K562 (cell line): ENCODE results near the gene AP5Z1. TPM values are rescaled to one million over a fixed set of nuclear protein-coding genes. Genes with fewer than 3 reads are reported as not detected.

Experiments
- FOXK2 ChIP-seq, 2 experiments: fragments of 450-650 bp; IDR thresholded peaks in 1 of 2; conservative IDR thresholded peaks in 1 of 2; 2 replicates each; pipeline ENCODE4 v1.6.1; 2016; ENCODE audit warnings: low read depth in 2 of 2, mild to moderate bottlenecking in 1 of 2
- GTF2E2 ChIP-seq: fragments of 200-800 bp; sonication (Bioruptor generic); IDR thresholded peaks from 2 replicates; pipeline ENCODE4 v1.6.1; 2016; ENCODE audit warnings: missing genetic modification characterization, missing compliant biosample characterization
- MED1 ChIP-seq: sonication (generic); formaldehyde crosslinking; IDR thresholded peaks from 2 replicates; pipeline ENCODE4 v1.8.1; 2023; ENCODE audit warnings: missing genetic modification reagents, borderline replicate concordance
- MTF1 ChIP-seq: fragments of 250-450 bp; sonication (Bioruptor Pico); IDR thresholded peaks from 2 replicates; pipeline ENCODE4 v1.9.0; 2021; ENCODE audit warnings: moderate library complexity, mild to moderate bottlenecking, inconsistent platforms, borderline replicate concordance
- NR2C1 ChIP-seq, 2 experiments: fragments of 450-650 bp; IDR thresholded peaks; 2 replicates each; pipeline ENCODE4 v1.6.1; 2017; ENCODE audit warnings: mild to moderate bottlenecking in 2 of 2, antibody characterized with exemption in 1 of 2, inconsistent platforms in 1 of 2, missing compliant biosample characterization in 1 of 2, missing genetic modification characterization in 1 of 2
- SNIP1 ChIP-seq: fragments of 450-650 bp; IDR thresholded peaks from 2 replicates; pipeline ENCODE4 v1.7.1; 2017; ENCODE audit warnings: low read depth, mild to moderate bottlenecking
- TAF9B ChIP-seq: fragments of 450-650 bp; IDR thresholded peaks from 2 replicates; pipeline ENCODE4 v1.6.1; 2018; ENCODE audit warnings: mild to moderate bottlenecking; ENCODE audit not compliant: partially characterized antibody
- ZBTB1 ChIP-seq: sonication (generic); formaldehyde crosslinking; IDR thresholded peaks from 2 replicates; pipeline ENCODE4 v1.8.1; 2023; ENCODE audit warnings: missing genetic modification reagents, low read depth, mild to moderate bottlenecking, borderline replicate concordance
- ZNF184 ChIP-seq: sonication (generic); formaldehyde crosslinking; IDR thresholded peaks from 2 replicates; pipeline ENCODE4 v1.5.0; 2020; ENCODE audit warnings: missing genetic modification reagents
- ZNF707 ChIP-seq: fragments of 250-450 bp; sonication (Bioruptor Pico); conservative IDR thresholded peaks from 2 replicates; pipeline ENCODE4 v1.8.0; 2022; ENCODE audit warnings: inconsistent platforms, mild to moderate bottlenecking, moderate library complexity
- polyA plus RNA-seq, 8 experiments: library from polyadenylated mRNA; depleted of rRNA in 4 of 8; stranded (reverse) in 5 of 8; unstranded in 3 of 8; fragments of >200 nt; fragmentation: Nextera tagmentation in 2 of 8; fragmentation: Illumina TruSeq in 1 of 8; extraction: Ambion mirVana in 2 of 8; extraction: Trizol in 1 of 8; gene quantifications; 2 replicates each; pipeline versions ENCODE4 v1.2.1 to v1.2.3, GENCODE V29; 2011 to 2014; ENCODE audit warnings: inconsistent platforms in 1 of 8, missing spikeins in 1 of 8
- total RNA-seq, 7 experiments: library from RNA; depleted of rRNA in 6 of 7; stranded (reverse); fragments of >200 nt in 6 of 7; fragmentation: Illumina TruSeq in 2 of 7; extraction: Trizol in 2 of 7; gene quantifications; 2 replicates each; pipeline versions ENCODE4 v1.2.1 to v1.2.3, GENCODE V29; 2011 to 2021; ENCODE audit warnings: low replicate concordance in 1 of 7
- TF ChIP-seq, protein P1 (sequence below): sonication (generic); formaldehyde crosslinking; IDR thresholded peaks from 2 replicates; pipeline ENCODE4 v1.8.0; 2022; ENCODE audit warnings: missing genetic modification reagents, mild to moderate bottlenecking, moderate library complexity, borderline replicate concordance
- TF ChIP-seq, protein P2 (sequence below): IDR thresholded peaks from 3 replicates; pipeline ENCODE4 v1.6.1; 2011; ENCODE audit warnings: borderline replicate concordance, mild to moderate bottlenecking; ENCODE audit not compliant: insufficient read length, insufficient read depth
- TF ChIP-seq, protein P3 (sequence below): IDR thresholded peaks from 3 replicates; pipeline ENCODE4 v1.6.1; 2011; ENCODE audit warnings: borderline replicate concordance, mild to moderate bottlenecking, moderate library complexity; ENCODE audit not compliant: insufficient read length; ENCODE audit errors: extremely low read depth
- TF ChIP-seq, protein P4 (sequence below), 2 experiments: IDR thresholded peaks in 1 of 2; conservative IDR thresholded peaks in 1 of 2; 2 replicates each; pipeline ENCODE4 v1.6.1; 2016; ENCODE audit warnings: low read depth in 2 of 2, mild to moderate bottlenecking in 1 of 2, missing compliant biosample characterization in 1 of 2, missing genetic modification characterization in 1 of 2, moderate library complexity in 1 of 2
- TF ChIP-seq, protein P5 (sequence below): fragments of 250-450 bp; sonication (Bioruptor Pico); IDR thresholded peaks from 2 replicates; pipeline ENCODE4 v1.5.0; 2020; ENCODE audit warnings: mild to moderate bottlenecking

AP5Z1 gene
- total and polyA plus RNA-seq, 9 of the 15 experiments (the other 6 are each of a cell fraction or from before 2014, with no cell fraction given), result 0.06 to 31.1 (median 6.4) TPM

DNA sequence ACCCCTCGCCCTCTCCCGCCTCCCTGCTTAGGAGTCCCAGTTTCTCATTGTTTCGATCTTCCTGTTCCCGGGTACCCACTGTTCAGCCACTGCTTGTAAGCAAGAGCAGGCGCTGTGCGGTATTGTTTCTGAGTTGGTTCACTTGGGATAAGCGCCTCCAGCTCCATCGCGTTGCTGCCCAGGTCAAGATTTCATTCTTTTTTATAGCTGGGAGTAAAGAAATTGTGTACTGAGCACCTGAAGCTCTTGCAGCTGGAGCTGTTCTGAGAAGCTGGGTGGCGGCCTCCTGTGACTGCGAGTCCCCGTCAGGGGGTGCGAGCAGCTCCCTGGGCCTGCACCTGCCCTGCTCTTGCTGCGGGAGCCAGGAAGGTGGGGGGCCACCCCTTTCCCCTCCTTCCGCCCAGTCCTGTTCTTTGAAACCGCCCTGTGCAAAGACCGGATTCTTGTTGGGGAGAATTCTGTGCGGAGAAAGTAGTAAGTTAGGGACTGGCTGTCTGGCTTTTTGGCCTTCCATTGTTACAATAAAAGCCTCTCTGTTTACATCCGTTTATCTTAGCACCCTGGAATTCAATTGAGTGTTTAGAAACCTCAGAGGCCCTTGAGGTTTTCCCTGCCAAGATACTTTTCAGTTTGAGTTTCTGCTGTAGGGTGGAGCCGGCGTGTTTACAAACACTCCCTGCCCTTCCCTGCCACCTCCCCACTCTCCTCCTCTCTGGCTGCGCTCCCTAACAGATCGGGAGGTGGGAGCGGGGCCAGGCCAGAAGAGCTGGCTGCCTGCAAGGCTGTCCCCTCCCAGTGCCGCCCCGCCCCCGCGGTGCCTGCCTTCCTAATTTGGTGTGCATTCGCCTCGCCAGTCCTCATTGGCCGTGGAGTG, 30.8 kb upstream of the AP5Z1 start (continued):
- no peak for TF ChIP-seq MTF1 (CRISPR knock-in tag)
- no peak for TF ChIP-seq ZBTB1 (CRISPR knock-in tag)
- no peak for TF ChIP-seq MED1
- no peak for TF ChIP-seq TAF9B
- no peak for TF ChIP-seq NR2C1 (IDR thresholded peaks at IDR 0.05)
- TF ChIP-seq NR2C1 (tag; IDR thresholded peaks at IDR 0.05), result no peak
- TF ChIP-seq, protein P1, sequence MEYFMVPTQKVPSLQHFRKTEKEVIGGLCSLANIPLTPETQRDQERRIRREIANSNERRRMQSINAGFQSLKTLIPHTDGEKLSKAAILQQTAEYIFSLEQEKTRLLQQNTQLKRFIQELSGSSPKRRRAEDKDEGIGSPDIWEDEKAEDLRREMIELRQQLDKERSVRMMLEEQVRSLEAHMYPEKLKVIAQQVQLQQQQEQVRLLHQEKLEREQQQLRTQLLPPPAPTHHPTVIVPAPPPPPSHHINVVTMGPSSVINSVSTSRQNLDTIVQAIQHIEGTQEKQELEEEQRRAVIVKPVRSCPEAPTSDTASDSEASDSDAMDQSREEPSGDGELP (CRISPR knock-in tag), result peak; percentile 66; the same call in 1 of the 2 replicates
- TF ChIP-seq, protein P2, sequence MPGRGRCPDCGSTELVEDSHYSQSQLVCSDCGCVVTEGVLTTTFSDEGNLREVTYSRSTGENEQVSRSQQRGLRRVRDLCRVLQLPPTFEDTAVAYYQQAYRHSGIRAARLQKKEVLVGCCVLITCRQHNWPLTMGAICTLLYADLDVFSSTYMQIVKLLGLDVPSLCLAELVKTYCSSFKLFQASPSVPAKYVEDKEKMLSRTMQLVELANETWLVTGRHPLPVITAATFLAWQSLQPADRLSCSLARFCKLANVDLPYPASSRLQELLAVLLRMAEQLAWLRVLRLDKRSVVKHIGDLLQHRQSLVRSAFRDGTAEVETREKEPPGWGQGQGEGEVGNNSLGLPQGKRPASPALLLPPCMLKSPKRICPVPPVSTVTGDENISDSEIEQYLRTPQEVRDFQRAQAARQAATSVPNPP, result no peak
- no peak for TF ChIP-seq SNIP1
- TF ChIP-seq, protein P3, sequence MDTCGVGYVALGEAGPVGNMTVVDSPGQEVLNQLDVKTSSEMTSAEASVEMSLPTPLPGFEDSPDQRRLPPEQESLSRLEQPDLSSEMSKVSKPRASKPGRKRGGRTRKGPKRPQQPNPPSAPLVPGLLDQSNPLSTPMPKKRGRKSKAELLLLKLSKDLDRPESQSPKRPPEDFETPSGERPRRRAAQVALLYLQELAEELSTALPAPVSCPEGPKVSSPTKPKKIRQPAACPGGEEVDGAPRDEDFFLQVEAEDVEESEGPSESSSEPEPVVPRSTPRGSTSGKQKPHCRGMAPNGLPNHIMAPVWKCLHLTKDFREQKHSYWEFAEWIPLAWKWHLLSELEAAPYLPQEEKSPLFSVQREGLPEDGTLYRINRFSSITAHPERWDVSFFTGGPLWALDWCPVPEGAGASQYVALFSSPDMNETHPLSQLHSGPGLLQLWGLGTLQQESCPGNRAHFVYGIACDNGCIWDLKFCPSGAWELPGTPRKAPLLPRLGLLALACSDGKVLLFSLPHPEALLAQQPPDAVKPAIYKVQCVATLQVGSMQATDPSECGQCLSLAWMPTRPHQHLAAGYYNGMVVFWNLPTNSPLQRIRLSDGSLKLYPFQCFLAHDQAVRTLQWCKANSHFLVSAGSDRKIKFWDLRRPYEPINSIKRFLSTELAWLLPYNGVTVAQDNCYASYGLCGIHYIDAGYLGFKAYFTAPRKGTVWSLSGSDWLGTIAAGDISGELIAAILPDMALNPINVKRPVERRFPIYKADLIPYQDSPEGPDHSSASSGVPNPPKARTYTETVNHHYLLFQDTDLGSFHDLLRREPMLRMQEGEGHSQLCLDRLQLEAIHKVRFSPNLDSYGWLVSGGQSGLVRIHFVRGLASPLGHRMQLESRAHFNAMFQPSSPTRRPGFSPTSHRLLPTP, result no peak
- peak; percentile 96 to 97 for TF ChIP-seq FOXK2 (conservative IDR thresholded peaks at IDR 0.05 in 1 of 2, IDR thresholded peaks at IDR 0.05 in 1 of 2; ENCODE audit: low read depth in 2 of 2)
- no peak for TF ChIP-seq ZNF707 (CRISPR knock-in tag)
- TF ChIP-seq, protein P4, sequence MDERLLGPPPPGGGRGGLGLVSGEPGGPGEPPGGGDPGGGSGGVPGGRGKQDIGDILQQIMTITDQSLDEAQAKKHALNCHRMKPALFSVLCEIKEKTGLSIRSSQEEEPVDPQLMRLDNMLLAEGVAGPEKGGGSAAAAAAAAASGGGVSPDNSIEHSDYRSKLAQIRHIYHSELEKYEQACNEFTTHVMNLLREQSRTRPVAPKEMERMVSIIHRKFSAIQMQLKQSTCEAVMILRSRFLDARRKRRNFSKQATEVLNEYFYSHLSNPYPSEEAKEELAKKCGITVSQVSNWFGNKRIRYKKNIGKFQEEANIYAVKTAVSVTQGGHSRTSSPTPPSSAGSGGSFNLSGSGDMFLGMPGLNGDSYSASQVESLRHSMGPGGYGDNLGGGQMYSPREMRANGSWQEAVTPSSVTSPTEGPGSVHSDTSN (CRISPR knock-in tag; IDR thresholded peaks at IDR 0.05; ENCODE audit: low read depth), result no peak
- TF ChIP-seq, protein P4 (tag; conservative IDR thresholded peaks at IDR 0.05; ENCODE audit: low read depth), result no peak
- TF ChIP-seq, protein P5, sequence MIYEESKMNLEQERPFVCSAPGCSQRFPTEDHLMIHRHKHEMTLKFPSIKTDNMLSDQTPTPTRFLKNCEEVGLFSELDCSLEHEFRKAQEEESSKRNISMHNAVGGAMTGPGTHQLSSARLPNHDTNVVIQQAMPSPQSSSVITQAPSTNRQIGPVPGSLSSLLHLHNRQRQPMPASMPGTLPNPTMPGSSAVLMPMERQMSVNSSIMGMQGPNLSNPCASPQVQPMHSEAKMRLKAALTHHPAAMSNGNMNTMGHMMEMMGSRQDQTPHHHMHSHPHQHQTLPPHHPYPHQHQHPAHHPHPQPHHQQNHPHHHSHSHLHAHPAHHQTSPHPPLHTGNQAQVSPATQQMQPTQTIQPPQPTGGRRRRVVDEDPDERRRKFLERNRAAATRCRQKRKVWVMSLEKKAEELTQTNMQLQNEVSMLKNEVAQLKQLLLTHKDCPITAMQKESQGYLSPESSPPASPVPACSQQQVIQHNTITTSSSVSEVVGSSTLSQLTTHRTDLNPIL (CRISPR knock-in tag), result no peak
- TF ChIP-seq ZNF184 (CRISPR knock-in tag), result no peak
- no peak for TF ChIP-seq GTF2E2 (tag)
